ENCODE data around the gene LMF1.
A peak's percentile ranks its signal among the peaks of the same experiment; 100 is the strongest.
"Not testable (repeated sequence)": the region's sequence is repeated elsewhere in the genome, so short reads cannot be mapped to it uniquely, and the experiment has no call there.

Gene LMF1

GRCh38 chr16:842711-843560 lies 127.8 kb downstream of the LMF1 start:
- DNase-seq = no peak

- DNase-seq = no peak
These were observed 128.7 kb downstream of the LMF1 start for GRCh38 chr16:842061-842476.

GRCh38 chr16:841455-842060 lies 129.2 kb downstream of the LMF1 start:
- DNase-seq = no peak

GRCh38 chr16:840561-841454 lies 130.0 kb downstream of the LMF1 start:
- DNase-seq = no peak

GRCh38 chr16:839643-840408 lies 131.0 kb downstream of the LMF1 start:
- DNase-seq = peak in 2 of 3 experiments; percentile 13 to 42

GRCh38 chr16:838741-839140 lies 132.0 kb downstream of the LMF1 start:
- DNase-seq = no peak

GRCh38 chr16:836822-837221 lies 134.0 kb downstream of the LMF1 start:
- DNase-seq = not testable (repeated sequence)

- DNase-seq = no peak
These were observed 134.6 kb downstream of the LMF1 start for GRCh38 chr16:836221-836620.

GRCh38 chr16:835373-835772 lies 135.4 kb downstream of the LMF1 start:
- DNase-seq = no peak

GRCh38 chr16:833411-833810 lies 137.4 kb downstream of the LMF1 start:
- no peak for DNase-seq

- DNase-seq = peak in 1 of 3 experiments; percentile 15
These were observed 138.0 kb downstream of the LMF1 start for GRCh38 chr16:832652-833336.

- peak in 1 of 3 experiments; percentile 4 for DNase-seq
These were observed 139.0 kb downstream of the LMF1 start for GRCh38 chr16:831571-832413.

GRCh38 chr16:830871-831570 lies 139.8 kb downstream of the LMF1 start:
- DNase-seq = no peak

GRCh38 chr16:830107-830870 lies 140.5 kb downstream of the LMF1 start:
- DNase-seq = no peak

GRCh38 chr16:828891-829290 lies 141.9 kb downstream of the LMF1 start:
- no peak for DNase-seq

- DNase-seq = no peak
These were observed 143.3 kb downstream of the LMF1 start for GRCh38 chr16:827513-827912.

GRCh38 chr16:825341-826061 lies 145.3 kb downstream of the LMF1 start:
- peak in 2 of 3 experiments; percentile 32 to 59 for DNase-seq

- DNase-seq = no peak
These were observed 146.2 kb downstream of the LMF1 start for GRCh38 chr16:824601-825000.

- no peak for DNase-seq
These were observed 146.6 kb downstream of the LMF1 start for GRCh38 chr16:824194-824593.
